Keratinocyte (primary cell): ENCODE measurements around the gene NRP1. TPM values are rescaled to one million over a fixed set of nuclear protein-coding genes. Genes with fewer than 3 reads are reported as not detected.
"Not testable (repeated sequence)": the region's sequence is repeated elsewhere in the genome, so short reads cannot be mapped to it uniquely, and the experiment has no call there.

Source experiments
- DNase-seq: peaks from one replicate; pipeline ENCODE4 v3.0.0-alpha.2; 2011; ENCODE audit warnings: low read depth, missing footprints, low spot score
- FAIRE-seq: peaks from 2 replicates; lab custom pipeline; 2011; peaks lifted over from hg19 to GRCh38; lab: Jason Lieb, UNC
- H2AFZ ChIP-seq: 2 replicates; pipeline ENCODE4 v1.6.0; 2012; ENCODE audit warnings: low read length, control low read depth, inconsistent platforms; ENCODE audit not compliant: control insufficient read depth
- H3K27ac ChIP-seq: 2 replicates; pipeline ENCODE4 v1.5.1; 2011; ENCODE audit warnings: low read length; ENCODE audit not compliant: control insufficient read depth, insufficient read depth
- H3K27me3 ChIP-seq: 3 replicates; pipeline ENCODE4 v1.6.0; 2011; ENCODE audit warnings: low read length; ENCODE audit not compliant: control insufficient read depth, insufficient read depth; ENCODE audit errors: extremely low read depth
- H3K36me3 ChIP-seq, 2 experiments: 2 replicates in 1 of 2; 3 replicates in 1 of 2; pipeline ENCODE4 v1.5.1; 2011; ENCODE audit warnings: low read length in 2 of 2, mild to moderate bottlenecking in 1 of 2; ENCODE audit not compliant: control insufficient read depth in 2 of 2, insufficient read depth in 2 of 2; ENCODE audit errors: extremely low read depth in 1 of 2
- H3K4me1 ChIP-seq: 3 replicates; pipeline ENCODE4 v1.5.1; 2011; ENCODE audit warnings: low read length; ENCODE audit not compliant: control insufficient read depth, insufficient read depth; ENCODE audit errors: extremely low read depth
- H3K4me2 ChIP-seq: 3 replicates; pipeline ENCODE4 v1.6.0; 2011; ENCODE audit warnings: low read depth, low read length; ENCODE audit not compliant: control insufficient read depth, insufficient read depth; ENCODE audit errors: extremely low read depth
- H3K4me3 ChIP-seq, 3 experiments: fragments of 200-600 bp in 1 of 3; sonication (generic) in 1 of 3; 2 replicates in 2 of 3; 3 replicates in 1 of 3; pipeline ENCODE4 v1.5.1; 2011 to 2016; ENCODE audit warnings: low read length in 3 of 3, mild to moderate bottlenecking in 3 of 3, control low read depth in 2 of 3, inconsistent platforms in 1 of 3, low read depth in 1 of 3, mixed read lengths in 1 of 3, mixed run types in 1 of 3, moderate library complexity in 1 of 3; ENCODE audit not compliant: control insufficient read depth in 2 of 3, insufficient read depth in 2 of 3; ENCODE audit errors: extremely low read depth in 1 of 3
- H3K79me2 ChIP-seq: 2 replicates; pipeline ENCODE4 v1.6.0; 2012; ENCODE audit warnings: low read length; ENCODE audit not compliant: control insufficient read depth, insufficient read depth
- H3K9ac ChIP-seq: 3 replicates; pipeline ENCODE4 v1.6.0; 2011; ENCODE audit warnings: low read length; ENCODE audit not compliant: control insufficient read depth, insufficient read depth; ENCODE audit errors: extremely low read depth
- H3K9me1 ChIP-seq: 3 replicates; pipeline ENCODE4 v1.6.0; 2011; ENCODE audit warnings: low read length; ENCODE audit not compliant: control insufficient read depth, insufficient read depth; ENCODE audit errors: extremely low read depth
- H3K9me3 ChIP-seq: 2 replicates; pipeline ENCODE4 v1.5.1; 2012; ENCODE audit warnings: low read depth, low read length; ENCODE audit not compliant: control insufficient read depth
- H4K20me1 ChIP-seq: 3 replicates; pipeline ENCODE4 v1.6.0; 2011; ENCODE audit warnings: low read length; ENCODE audit not compliant: control insufficient read depth, insufficient read depth; ENCODE audit errors: extremely low read depth
- CTCF ChIP-seq, 3 experiments: IDR thresholded peaks in 1 of 3; conservative IDR thresholded peaks in 1 of 3; optimal IDR thresholded peaks in 1 of 3; 2 replicates in 2 of 3; 3 replicates in 1 of 3; pipeline versions ENCODE3 to v1.5.1; 2011; ENCODE audit warnings: low read length in 3 of 3, mild to moderate bottlenecking in 3 of 3, moderate library complexity in 2 of 3, control low read depth in 1 of 3, inconsistent platforms in 1 of 3; ENCODE audit not compliant: insufficient read depth in 2 of 3; ENCODE audit errors: extremely low read depth in 1 of 3
- EZH2 ChIP-seq: IDR thresholded peaks from one replicate; pipeline ENCODE4 v1.6.1; 2012; ENCODE audit warnings: inconsistent platforms, mild to moderate bottlenecking, low read length, moderate library complexity
- dilution Hi-C: fragments of 300-500 bp; cut with MboI; formaldehyde crosslinking; loops from one replicate; pipeline ENCODE4 v1.7.0; 2020; ENCODE audit warnings: low sequenced_read_pairs; ENCODE audit not compliant: extremely low pct_ligation_motif_present
- polyA plus RNA-seq, 5 experiments: library from polyadenylated mRNA; depleted of rRNA in 3 of 5; stranded (reverse) in 3 of 5; stranded (forward) in 1 of 5; unstranded in 1 of 5; fragments of >200 nt; gene quantifications; 1 replicate in 1 of 5; 2 replicates in 3 of 5; 3 replicates in 1 of 5; pipeline versions ENCODE4 v1.2.1 to v1.2.3, GENCODE V29; 2011 to 2012; ENCODE audit warnings: missing spikeins in 2 of 5, low read depth in 1 of 5, low replicate concordance in 1 of 5

NRP1 gene
- polyA plus RNA-seq, 1 donor (not counting 4 experiments of a cell fraction or from before 2014, with no cell fraction given) = 36.2 TPM

- DNase-seq (no peak), FAIRE-seq (no peak)
- dilution Hi-C loops = no loop called here
- Histone ChIP-seq H3K9me1 (no peaks in the 10 kb centered on the region), H3K27ac (no peak overlapping the region), H3K4me2 (no peak overlapping the region), H3K36me3 (no peaks in the 10 kb centered on the region), H3K4me3 (no peak overlapping the region), H3K27me3 (no peaks in the 10 kb centered on the region), H4K20me1 (no peaks in the 10 kb centered on the region), H3K79me2 (no peaks in the 10 kb centered on the region), H2AFZ (no peak overlapping the region), H3K9me3 (no peaks in the 10 kb centered on the region), H3K9ac (no peak overlapping the region), H3K4me1 (peaks cover 46% of the 10 kb centered on the region)
- no peak for TF ChIP-seq CTCF (optimal IDR thresholded peaks at IDR 0.05 in 1 of 3, IDR thresholded peaks at IDR 0.05 in 1 of 3, conservative IDR thresholded peaks at IDR 0.05 in 1 of 3; ENCODE audit: extremely low read depth in 1 of 3, insufficient read depth in 2 of 3, low read length in 3 of 3)
- TF ChIP-seq EZH2 = no peak
Observed at GRCh38 chr10:33139181-33139646, 195.3 kb downstream of the NRP1 start.

- DNase-seq, H3K36me3 ChIP-seq, H3K79me2 ChIP-seq, H3K27ac ChIP-seq, H2AFZ ChIP-seq, H3K4me2 ChIP-seq, H4K20me1 ChIP-seq, H3K9me1 ChIP-seq, FAIRE-seq, H3K4me3 ChIP-seq, dilution Hi-C loops, H3K9me3 ChIP-seq, H3K27me3 ChIP-seq, H3K9ac ChIP-seq: not testable (repeated sequence)
- peaks cover 48% of the 10 kb centered on the region for H3K4me1 ChIP-seq
Observed at GRCh38 chr10:33138686-33139085, 195.8 kb downstream of the NRP1 start.

- peak overlapping the region; percentile 99 for H3K27ac ChIP-seq
Observed at GRCh38 chr10:33137356-33138005, 197.0 kb downstream of the NRP1 start.

More at GRCh38 chr10:33137356-33138005, 197.0 kb downstream of the NRP1 start:
- Histone ChIP-seq H3K9me3 (no peaks in the 10 kb centered on the region), H3K9ac (peak overlapping the region; percentile 19), H3K27me3 (no peaks in the 10 kb centered on the region), H3K4me1 (peaks cover 49% of the 10 kb centered on the region), H4K20me1 (no peaks in the 10 kb centered on the region), H3K4me3 (peak overlapping the region in 1 of 3 experiments; percentile 24), H3K36me3 (no peaks in the 10 kb centered on the region), H3K4me2 (peak overlapping the region; percentile 43), H3K79me2 (no peaks in the 10 kb centered on the region), H2AFZ (no peak overlapping the region), H3K9me1 (no peaks in the 10 kb centered on the region)
- no peak for TF ChIP-seq CTCF (optimal IDR thresholded peaks at IDR 0.05 in 1 of 3, IDR thresholded peaks at IDR 0.05 in 1 of 3, conservative IDR thresholded peaks at IDR 0.05 in 1 of 3; ENCODE audit: extremely low read depth in 1 of 3, insufficient read depth in 2 of 3, low read length in 3 of 3)
- TF ChIP-seq EZH2 = no peak
- FAIRE-seq (peak; percentile 51), DNase-seq (peak; percentile 32)
- dilution Hi-C loops = no loop called here
